AG09309 (cell line): ENCODE data around the gene MPHOSPH8.
"Not testable (repeated sequence)": the region's sequence is repeated elsewhere in the genome, so short reads cannot be mapped to it uniquely, and the experiment has no call there.

Experiments
- DNase-seq: peaks from one replicate; pipeline ENCODE4 v3.0.0-alpha.2; 2010; ENCODE audit warnings: low read depth
- H3K4me3 ChIP-seq: 2 replicates; pipeline ENCODE4 v1.5.1; 2011; ENCODE audit warnings: mild to moderate bottlenecking, low read depth, low read length, moderate library complexity; ENCODE audit not compliant: control insufficient read depth
- TF ChIP-seq, protein P1 (sequence below): IDR thresholded peaks from 2 replicates; pipeline ENCODE4 v1.5.1; 2011; ENCODE audit warnings: mild to moderate bottlenecking, low read depth, low read length, inconsistent platforms; ENCODE audit not compliant: insufficient read depth, control insufficient read depth; ENCODE audit errors: missing control alignments

The MPHOSPH8 gene

DNA sequence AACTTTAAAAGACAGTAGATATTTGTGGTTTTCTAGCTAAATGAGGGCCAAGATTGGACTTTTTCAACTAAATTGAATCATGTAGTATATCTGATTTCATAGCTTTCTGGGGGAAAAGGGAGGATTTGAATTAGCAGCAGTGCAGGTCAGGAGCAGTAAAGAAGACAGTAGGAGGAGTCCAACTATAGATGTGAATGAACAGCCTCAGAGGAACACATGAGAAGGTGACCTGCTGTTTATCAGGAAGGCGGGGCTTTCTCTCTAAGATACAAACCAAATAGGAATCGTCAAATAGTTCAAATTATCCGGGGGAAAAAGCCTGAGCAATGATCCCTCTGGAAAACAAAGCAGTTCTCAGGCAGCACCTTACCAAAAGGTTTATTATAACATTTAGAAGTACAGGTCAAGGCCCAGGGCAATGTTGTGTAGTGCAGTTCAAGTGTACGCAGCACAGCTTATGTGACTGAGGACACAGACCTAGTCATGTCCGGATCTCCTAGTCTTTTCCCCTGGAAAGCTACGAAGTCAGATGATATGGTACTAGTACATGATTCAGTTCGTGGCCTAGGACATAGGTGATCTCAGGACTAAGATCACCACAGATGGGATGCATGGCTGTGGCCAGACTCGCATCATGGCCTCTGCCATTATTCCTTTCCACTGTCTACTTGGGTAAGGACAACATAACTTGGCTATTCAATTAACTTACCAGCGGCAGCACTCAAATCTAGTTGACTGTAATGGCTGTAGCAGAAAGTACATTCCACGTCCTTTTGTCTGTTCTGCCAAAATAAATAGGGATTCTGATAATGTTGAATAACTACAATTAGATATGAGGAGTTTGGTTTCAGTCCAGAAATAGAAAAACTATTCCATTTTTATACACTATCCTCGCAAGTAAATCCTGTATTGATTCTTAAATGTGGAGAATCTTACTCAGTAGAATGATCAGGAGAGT, 40.3 kb downstream of the MPHOSPH8 start:
- TF ChIP-seq, protein P1, sequence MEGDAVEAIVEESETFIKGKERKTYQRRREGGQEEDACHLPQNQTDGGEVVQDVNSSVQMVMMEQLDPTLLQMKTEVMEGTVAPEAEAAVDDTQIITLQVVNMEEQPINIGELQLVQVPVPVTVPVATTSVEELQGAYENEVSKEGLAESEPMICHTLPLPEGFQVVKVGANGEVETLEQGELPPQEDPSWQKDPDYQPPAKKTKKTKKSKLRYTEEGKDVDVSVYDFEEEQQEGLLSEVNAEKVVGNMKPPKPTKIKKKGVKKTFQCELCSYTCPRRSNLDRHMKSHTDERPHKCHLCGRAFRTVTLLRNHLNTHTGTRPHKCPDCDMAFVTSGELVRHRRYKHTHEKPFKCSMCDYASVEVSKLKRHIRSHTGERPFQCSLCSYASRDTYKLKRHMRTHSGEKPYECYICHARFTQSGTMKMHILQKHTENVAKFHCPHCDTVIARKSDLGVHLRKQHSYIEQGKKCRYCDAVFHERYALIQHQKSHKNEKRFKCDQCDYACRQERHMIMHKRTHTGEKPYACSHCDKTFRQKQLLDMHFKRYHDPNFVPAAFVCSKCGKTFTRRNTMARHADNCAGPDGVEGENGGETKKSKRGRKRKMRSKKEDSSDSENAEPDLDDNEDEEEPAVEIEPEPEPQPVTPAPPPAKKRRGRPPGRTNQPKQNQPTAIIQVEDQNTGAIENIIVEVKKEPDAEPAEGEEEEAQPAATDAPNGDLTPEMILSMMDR, result no peak
- H3K4me3 ChIP-seq, result no peak overlapping the region
- no peak for DNase-seq

DNA sequence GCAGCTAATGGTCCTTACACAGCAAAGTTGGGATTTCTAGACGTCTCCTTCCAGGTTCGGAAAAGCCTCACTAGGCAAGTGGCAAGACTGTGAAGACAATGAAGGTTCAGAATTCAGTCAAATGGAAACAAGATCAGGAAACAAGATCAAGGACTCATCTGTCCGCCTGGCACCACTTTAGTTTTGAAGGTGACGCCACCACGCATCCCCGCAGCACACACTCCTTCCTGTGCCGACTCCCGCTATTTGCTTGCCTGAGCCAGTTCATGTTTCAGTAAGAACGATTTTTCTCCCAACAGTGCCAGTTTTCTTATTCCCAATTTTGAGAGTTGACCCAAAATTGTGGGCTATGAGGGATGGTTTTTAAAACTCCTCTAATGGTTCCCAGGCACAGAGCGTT, 41.4 kb downstream of the MPHOSPH8 start:
- no peak overlapping the region for H3K4me3 ChIP-seq
- DNase-seq, result no peak
- TF ChIP-seq, protein P1, result no peak

DNA sequence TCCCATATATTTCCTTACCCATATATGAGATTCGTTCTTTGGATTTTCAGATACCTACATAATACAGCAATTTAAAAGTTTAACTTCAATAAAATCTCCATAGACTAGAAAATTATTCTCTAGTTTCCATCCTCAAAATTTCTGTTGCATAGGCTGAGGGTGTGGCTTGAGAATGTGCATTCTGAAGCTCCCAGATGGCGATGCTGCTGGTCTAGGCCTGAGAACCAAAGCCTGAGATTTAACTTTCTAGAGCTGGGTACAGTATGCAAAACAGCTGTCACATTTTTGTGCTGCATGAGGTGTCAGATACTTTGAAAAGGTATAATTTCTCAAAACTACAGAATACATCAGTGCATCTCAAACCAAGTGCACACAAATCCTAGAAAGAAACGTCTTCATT, 42.7 kb downstream of the MPHOSPH8 start:
- DNase-seq, result no peak
- TF ChIP-seq, protein P1, result no peak
- no peak overlapping the region for H3K4me3 ChIP-seq

DNA sequence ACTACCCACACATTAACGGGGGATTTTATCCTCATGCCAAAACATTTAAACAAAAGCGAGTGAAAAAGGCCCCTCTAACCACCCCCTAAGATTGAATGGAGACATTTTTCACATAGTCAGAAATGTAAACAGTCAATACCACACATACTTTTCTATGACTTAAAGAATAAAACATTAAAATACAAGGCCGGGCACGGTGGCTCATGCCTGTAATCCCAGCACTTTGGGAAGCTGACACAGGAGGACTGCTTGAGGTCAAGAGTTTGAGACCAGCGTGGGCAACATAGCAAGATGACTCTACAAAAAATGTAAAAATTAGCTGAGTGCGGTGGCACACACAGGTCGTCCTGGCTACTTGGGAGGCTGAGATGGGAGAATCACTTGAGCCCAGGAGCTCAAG, 47.3 kb downstream of the MPHOSPH8 start:
- H3K4me3 ChIP-seq, result no peak overlapping the region
- TF ChIP-seq, protein P1, result no peak
- no peak for DNase-seq

DNA sequence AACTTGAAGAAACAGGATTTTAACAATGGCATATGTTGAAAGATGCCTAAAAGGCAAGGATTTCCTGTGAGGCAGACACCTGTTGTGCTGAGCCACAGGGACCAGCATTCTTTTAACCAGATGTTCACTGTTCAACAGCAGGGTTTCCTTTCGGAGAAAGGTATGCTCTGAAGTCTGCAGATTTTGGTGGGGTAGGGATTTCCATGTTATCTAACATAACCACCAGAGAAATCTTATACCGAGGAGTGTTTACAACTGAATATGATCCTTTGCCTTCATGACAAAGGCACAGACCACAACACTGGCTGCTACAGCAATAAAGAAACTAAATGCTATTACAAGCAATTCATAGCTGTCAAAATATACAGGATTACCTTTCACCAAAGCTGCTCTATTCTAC, 48.1 kb downstream of the MPHOSPH8 start:
- TF ChIP-seq, protein P1, result no peak
- DNase-seq, result no peak
- no peak overlapping the region for H3K4me3 ChIP-seq

DNA sequence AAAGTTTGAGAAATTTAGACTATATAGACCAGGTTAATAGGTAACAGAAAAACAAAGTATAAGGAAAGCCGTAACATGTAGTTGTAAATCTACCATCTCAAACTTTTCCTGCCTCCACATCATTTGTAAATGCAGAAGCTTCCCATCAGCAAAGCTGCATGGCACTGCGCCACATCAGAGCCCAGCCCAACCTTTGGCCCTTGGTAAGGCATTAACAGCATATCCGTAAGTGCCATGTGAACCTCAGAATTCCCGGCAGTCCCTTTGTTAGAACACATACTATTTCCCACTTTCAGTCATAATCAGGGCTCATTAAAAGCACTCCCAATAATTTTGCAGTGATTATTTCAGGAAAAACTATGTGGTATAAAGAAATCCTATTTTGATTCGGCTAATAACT, 51.6 kb downstream of the MPHOSPH8 start:
- TF ChIP-seq, protein P1, result no peak
- H3K4me3 ChIP-seq, result no peak overlapping the region
- DNase-seq, result no peak

DNA sequence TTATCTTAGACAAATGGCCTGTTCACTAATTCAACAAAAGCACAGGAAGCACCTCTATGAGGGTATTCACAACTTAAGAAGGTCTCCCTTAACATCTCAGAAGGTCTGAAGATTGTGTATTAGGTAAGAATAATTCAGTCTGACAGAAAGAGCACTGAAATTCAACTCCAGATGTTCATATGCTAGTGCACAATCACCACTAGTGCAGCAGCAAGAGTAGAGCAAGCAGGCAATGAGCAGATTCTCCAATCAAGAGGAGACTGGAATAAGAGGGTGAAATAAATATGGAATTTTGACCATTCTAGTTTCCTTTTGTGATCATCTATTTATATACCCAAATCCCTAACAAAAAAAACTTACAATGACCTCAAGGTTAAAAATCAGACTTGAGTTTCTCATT, 52.0 kb downstream of the MPHOSPH8 start:
- no peak overlapping the region for H3K4me3 ChIP-seq
- DNase-seq, result no peak
- TF ChIP-seq, protein P1, result no peak

DNA sequence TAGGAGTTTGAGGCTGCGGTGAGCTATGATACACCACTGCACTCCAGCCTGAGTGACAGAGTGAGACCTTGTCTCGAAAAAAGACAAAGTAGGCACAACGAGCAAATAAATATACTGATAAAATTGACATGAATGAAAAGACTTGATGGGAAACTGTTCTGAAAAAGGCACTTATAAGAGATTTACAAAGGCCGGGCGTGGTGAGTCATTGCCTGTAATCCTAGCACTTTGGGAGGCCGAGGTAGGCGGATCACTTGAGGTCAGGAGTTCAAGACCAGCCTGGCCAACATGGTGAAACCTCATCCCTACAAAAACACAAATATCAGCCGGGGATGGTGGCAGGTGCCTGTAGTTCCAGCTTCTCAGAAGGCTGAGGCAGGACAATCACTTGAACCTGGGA, 58.0 kb downstream of the MPHOSPH8 start:
- H3K4me3 ChIP-seq, DNase-seq: not testable (repeated sequence)
